CD4-positive, CD25-positive, alpha-beta regulatory T cell (primary cell): ENCODE measurements around the gene ARFGAP3. TPM values are rescaled to one million over a fixed set of nuclear protein-coding genes. Genes with fewer than 3 reads are reported as not detected.

ENCODE experiments used
- ATAC-seq, 2 donors: fragments of 150-1000 bp; cut with Tn5 transposase; one replicate each; pipeline ENCODE4 v1.10.0; 2021; ENCODE audit warnings: low read depth in 2 of 2, moderate number of reproducible peaks in 2 of 2, moderate library complexity in 1 of 2
- DNase-seq, 3 donors: peaks; one replicate each; pipeline versions ENCODE4 v3.0.0 to v3.0.0-alpha.2; 2012 to 2022; ENCODE audit warnings: mixed read lengths in 1 of 3
- H3K27ac ChIP-seq: one replicate; pipeline ENCODE4 v1.7.0; 2013; ENCODE audit warnings: mild to moderate bottlenecking, low read length; ENCODE audit not compliant: insufficient read depth, poor library complexity, severe bottlenecking
- H3K27me3 ChIP-seq: one replicate; pipeline ENCODE4 v1.7.0; 2013; ENCODE audit warnings: low read length; ENCODE audit not compliant: control insufficient read depth, insufficient read depth
- H3K36me3 ChIP-seq: one replicate; pipeline ENCODE4 v1.7.0; 2013; ENCODE audit warnings: mild to moderate bottlenecking, low read length, moderate library complexity; ENCODE audit not compliant: control insufficient read depth, insufficient read depth
- H3K4me1 ChIP-seq: 2 replicates; pipeline ENCODE4 v1.7.0; 2013; ENCODE audit warnings: mild to moderate bottlenecking, low read length; ENCODE audit not compliant: insufficient read depth, control insufficient read depth, poor library complexity, severe bottlenecking
- H3K4me3 ChIP-seq: one replicate; pipeline ENCODE4 v1.7.0; 2013; ENCODE audit warnings: low read depth, mild to moderate bottlenecking, low read length, moderate library complexity
- H3K9me3 ChIP-seq, 2 experiments: 1 replicate in 1 of 2; 2 replicates in 1 of 2; pipeline ENCODE4 v1.7.0; 2013; ENCODE audit warnings: low read length in 2 of 2, mild to moderate bottlenecking in 1 of 2, moderate library complexity in 1 of 2; ENCODE audit not compliant: control insufficient read depth in 2 of 2
- H3K27ac Mint-ChIP-seq, 3 donors: one replicate each; pipeline ENCODE4 v1.8.0; 2020 to 2022; ENCODE audit warnings: mild to moderate bottlenecking in 3 of 3, mixed read lengths in 3 of 3, moderate library complexity in 2 of 3
- H3K27me3 Mint-ChIP-seq: one replicate; pipeline ENCODE4 v1.8.0; 2022; ENCODE audit warnings: mild to moderate bottlenecking, mixed read lengths
- H3K36me3 Mint-ChIP-seq: one replicate; pipeline ENCODE4 v1.8.0; 2020; ENCODE audit warnings: mixed read lengths
- H3K4me1 Mint-ChIP-seq, 4 donors: one replicate each; pipeline ENCODE4 v1.8.0; 2020 to 2022; ENCODE audit warnings: mixed read lengths in 4 of 4, mild to moderate bottlenecking in 1 of 4
- H3K4me3 Mint-ChIP-seq, 4 donors: one replicate each; pipeline ENCODE4 v1.8.0; 2020 to 2022; ENCODE audit warnings: mild to moderate bottlenecking in 4 of 4, mixed read lengths in 4 of 4, moderate library complexity in 3 of 4
- H3K9me3 Mint-ChIP-seq, 7 donors: one replicate each; pipeline ENCODE4 v1.8.0; 2020 to 2022; ENCODE audit warnings: mixed read lengths in 7 of 7, mild to moderate bottlenecking in 3 of 7, moderate library complexity in 2 of 7
- polyA plus RNA-seq, 4 donors: library from polyadenylated mRNA; unstranded; fragments of 300-500 nt; fragmentation: Illumina TruSeq; gene quantifications; one replicate each; pipeline ENCODE4 v1.2.3, GENCODE V29; 2021
- total RNA-seq: library from RNA; stranded (reverse); gene quantifications from one replicate; pipeline ENCODE4 v1.2.3, GENCODE V29; 2022

ARFGAP3 gene
- total and polyA plus RNA-seq, 5 donors from 2014 or later = 27.1 to 31.0 (median 28.8) TPM

DNA sequence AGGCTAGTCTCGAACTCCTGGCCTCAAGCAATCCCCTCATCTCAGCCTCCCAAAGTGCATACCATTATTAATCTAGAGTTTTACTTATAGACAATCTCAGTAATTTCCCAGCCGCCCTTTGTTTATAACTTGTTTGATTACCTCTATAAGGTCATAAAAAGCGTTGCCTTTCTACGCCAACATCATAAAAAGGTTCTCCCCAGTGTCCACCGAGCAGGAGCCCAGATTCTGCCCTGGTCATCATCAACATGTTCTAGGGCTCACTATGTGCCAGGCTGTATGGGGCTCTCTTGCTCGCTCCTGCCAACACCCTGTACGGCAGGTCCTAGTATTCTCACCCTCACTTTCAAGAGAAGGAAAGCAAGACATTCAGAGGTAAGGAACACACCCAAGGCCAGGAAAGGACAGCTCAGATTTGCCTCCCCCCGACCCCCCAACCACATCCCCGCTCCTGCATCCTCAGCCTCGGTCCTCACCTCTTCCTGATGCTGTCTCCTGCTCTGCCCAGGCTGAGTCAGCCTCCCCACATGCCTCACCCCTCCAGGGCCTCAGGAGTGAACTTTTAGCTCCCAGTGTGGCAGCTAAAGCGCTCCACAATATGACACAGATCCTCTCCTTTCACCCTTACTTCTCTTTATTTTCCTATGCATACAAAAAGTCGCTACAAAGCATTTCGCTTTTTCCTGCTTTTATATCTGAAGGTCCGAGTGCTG is 14.3 kb downstream of the ARFGAP3 start:
- peak overlapping the region in 1 of 3 donors; percentile 78 for H3K27ac Mint-ChIP-seq
- no peaks in the 10 kb centered on the region for H3K9me3 ChIP-seq
- no peaks in the 10 kb centered on the region for H3K9me3 Mint-ChIP-seq
- no peak overlapping the region for H3K4me3 Mint-ChIP-seq
- peaks cover 9 to 35% (median 19%) of the 10 kb centered on the region in 4 donors for H3K4me1 Mint-ChIP-seq
- H3K27ac ChIP-seq = no peak overlapping the region
- peaks cover 44% of the 10 kb centered on the region for H3K36me3 Mint-ChIP-seq
- peaks cover 34% of the 10 kb centered on the region for H3K36me3 ChIP-seq
- no peak overlapping the region for H3K4me3 ChIP-seq
- H3K4me1 ChIP-seq = peaks cover 7% of the 10 kb centered on the region
- H3K27me3 Mint-ChIP-seq = no peaks in the 10 kb centered on the region
- no peak for DNase-seq
- no peak for ATAC-seq
- H3K27me3 ChIP-seq = no peaks in the 10 kb centered on the region

DNA sequence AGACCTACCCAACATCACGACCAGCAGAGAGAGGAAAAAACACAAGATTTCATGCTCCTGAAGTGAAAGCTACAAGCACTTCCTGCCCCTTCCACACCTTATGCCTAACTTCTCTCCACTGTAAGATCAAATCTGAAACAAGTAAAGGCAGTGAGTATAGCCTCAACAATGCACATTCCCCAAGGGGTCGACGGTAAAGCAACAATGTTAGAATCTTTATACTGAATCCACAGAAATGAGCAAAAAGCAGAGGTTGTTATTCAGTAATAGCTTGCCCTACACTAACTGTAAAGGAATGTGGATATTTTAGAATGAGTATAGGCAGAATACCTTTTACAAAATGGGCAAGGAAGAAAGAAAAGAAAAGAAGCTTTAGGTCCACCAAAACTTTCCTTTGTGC is 15.6 kb downstream of the ARFGAP3 start:
- Mint-ChIP-seq H3K36me3 (peaks cover 47% of the 10 kb centered on the region), H3K27ac (peak overlapping the region in 2 of 3 donors; percentile 62 to 69), H3K9me3 (no peaks in the 10 kb centered on the region), H3K27me3 (no peaks in the 10 kb centered on the region), H3K4me1 (peaks cover 9 to 35% (median 19%) of the 10 kb centered on the region in 4 donors), H3K4me3 (no peak overlapping the region)
- ATAC-seq = no peak
- no peaks in the 10 kb centered on the region for H3K9me3 ChIP-seq
- no peak overlapping the region for H3K4me3 ChIP-seq
- DNase-seq = no peak
- H3K4me1 ChIP-seq = peaks cover 7% of the 10 kb centered on the region
- no peak overlapping the region for H3K27ac ChIP-seq
- peaks cover 31% of the 10 kb centered on the region for H3K36me3 ChIP-seq
- H3K27me3 ChIP-seq = no peaks in the 10 kb centered on the region

DNA sequence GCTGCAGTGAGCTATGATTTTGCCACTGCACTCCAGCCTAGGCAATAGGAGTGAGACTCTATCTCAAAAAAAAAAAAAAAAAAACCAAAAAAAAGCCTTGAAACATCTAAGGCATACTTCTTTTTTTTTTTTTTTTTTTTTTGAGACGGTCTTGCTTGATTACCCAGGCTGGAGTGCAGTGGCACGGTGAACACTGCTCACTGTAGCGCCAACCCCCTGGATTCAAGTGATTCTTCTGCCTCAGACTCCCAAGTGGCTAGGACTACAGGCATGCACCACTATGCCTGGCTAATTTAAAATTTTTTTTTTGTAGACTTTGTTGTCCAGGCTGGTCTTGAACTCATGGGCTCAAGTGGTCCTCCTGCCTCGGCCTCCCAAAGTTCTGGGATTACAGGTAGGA is 19.5 kb downstream of the ARFGAP3 start:
- H3K4me3 ChIP-seq = no peak overlapping the region
- Mint-ChIP-seq H3K9me3 (no peaks in the 10 kb centered on the region), H3K27me3 (no peaks in the 10 kb centered on the region), H3K36me3 (peaks cover 45% of the 10 kb centered on the region), H3K4me3 (no peak overlapping the region), H3K4me1 (peaks cover 7 to 17% (median 10%) of the 10 kb centered on the region in 4 donors), H3K27ac (no peak overlapping the region)
- DNase-seq (no peak), ATAC-seq (no peak)
- no peaks in the 10 kb centered on the region for H3K27me3 ChIP-seq
- no peak overlapping the region for H3K27ac ChIP-seq
- peaks cover 45% of the 10 kb centered on the region for H3K36me3 ChIP-seq
- peaks cover 7% of the 10 kb centered on the region for H3K4me1 ChIP-seq
- H3K9me3 ChIP-seq = no peaks in the 10 kb centered on the region

DNA sequence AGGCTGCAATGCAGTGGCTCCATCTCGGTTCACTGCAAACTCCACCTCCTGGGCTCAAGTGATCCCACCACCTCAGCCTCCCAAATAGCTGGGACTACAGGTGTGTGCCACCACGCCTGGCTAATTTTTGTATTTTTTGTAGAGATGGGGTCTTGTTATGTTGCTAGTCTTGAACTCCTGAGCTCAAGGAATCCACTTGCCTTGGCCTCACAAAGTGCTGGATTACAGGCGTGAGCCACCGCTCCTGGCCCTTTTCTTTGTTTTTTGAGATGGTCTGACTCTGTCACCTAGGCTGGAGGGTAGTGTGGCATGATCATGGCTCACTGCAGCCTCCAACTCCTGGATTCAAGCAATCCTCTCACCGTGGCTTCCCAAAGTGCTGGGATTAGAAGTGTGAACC is 21.0 kb downstream of the ARFGAP3 start:
- Mint-ChIP-seq H3K9me3 (no peaks in the 10 kb centered on the region), H3K36me3 (peaks cover 39% of the 10 kb centered on the region)

DNA sequence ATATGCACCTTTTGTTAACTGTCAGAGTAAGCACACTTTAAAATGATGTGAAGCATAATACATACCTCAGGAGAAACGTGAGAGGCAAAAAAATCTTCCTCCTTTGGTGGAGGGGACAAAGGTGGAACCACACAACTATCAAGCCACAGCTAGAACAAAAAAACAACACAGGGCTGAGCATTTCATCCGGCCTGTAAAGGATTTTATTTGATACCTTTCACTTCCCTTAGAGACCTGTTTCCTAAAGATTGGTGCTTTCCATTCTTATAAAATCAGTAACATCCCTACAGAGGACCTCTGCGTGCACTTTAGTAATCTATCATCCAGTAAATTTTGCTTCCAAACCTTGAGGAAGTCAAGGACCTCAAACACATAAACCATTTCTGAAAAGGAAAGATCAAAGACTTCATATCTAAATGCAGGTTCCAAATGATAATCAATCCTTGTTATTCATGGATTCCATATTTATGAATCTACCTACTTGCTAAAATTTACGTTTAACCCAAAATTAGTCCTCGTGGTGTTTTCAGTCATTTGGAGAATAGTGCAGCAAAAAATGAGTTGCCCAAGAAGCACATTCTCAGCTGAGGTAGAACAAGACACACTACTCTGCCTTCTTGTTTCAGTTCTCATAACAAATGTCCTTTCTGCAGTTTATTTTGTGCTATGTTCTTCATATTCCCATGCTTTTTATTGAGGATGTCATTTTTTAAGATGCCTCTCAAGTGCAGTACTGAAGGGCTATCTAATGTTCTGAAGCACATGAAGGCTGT is 22.7 kb downstream of the ARFGAP3 start:
- H3K27ac Mint-ChIP-seq = peak overlapping the region in 2 of 3 donors; percentile 3 to 7
- Histone ChIP-seq H3K4me1 (no peaks in the 10 kb centered on the region), H3K4me3 (no peak overlapping the region), H3K36me3 (peaks cover 62% of the 10 kb centered on the region), H3K9me3 (no peaks in the 10 kb centered on the region), H3K27me3 (no peaks in the 10 kb centered on the region), H3K27ac (no peak overlapping the region)
- ATAC-seq (no peak), DNase-seq (no peak)
- H3K36me3 Mint-ChIP-seq = peaks cover 38% of the 10 kb centered on the region
- no peak overlapping the region for H3K4me3 Mint-ChIP-seq
- H3K9me3 Mint-ChIP-seq = no peaks in the 10 kb centered on the region
- H3K27me3 Mint-ChIP-seq = no peaks in the 10 kb centered on the region
- H3K4me1 Mint-ChIP-seq = peaks cover 0 to 2% (median 0%) of the 10 kb centered on the region in 4 donors

More for the DNA sequence above, 21.0 kb downstream of the ARFGAP3 start:
- Histone ChIP-seq H3K4me1 (peaks cover 7% of the 10 kb centered on the region), H3K27ac (no peak overlapping the region), H3K9me3 (no peaks in the 10 kb centered on the region), H3K36me3 (peaks cover 54% of the 10 kb centered on the region), H3K27me3 (no peaks in the 10 kb centered on the region), H3K4me3 (no peak overlapping the region)
- DNase-seq (no peak), ATAC-seq (no peak)
- no peaks in the 10 kb centered on the region for H3K27me3 Mint-ChIP-seq
- no peak overlapping the region for H3K27ac Mint-ChIP-seq
- peaks cover 1 to 11% (median 6%) of the 10 kb centered on the region in 4 donors for H3K4me1 Mint-ChIP-seq
- no peak overlapping the region for H3K4me3 Mint-ChIP-seq

DNA sequence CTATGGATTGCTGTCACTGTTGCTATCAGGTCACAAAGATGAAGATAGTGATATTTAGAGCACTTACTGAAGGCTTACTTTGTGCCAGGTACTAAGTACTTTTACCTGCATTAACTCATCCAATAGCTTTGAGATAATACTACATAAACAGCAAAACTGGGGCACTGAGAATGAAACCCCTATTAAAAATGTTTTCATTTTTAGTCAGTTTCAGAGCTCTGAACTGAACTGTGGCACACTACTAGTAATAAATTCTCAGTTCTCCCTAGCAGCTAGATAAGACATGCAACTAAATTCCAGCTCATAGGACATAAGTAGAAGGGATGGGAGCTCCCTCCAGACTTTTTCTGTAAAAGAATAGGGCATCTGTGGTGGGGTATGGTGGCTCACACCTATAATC is 24.0 kb downstream of the ARFGAP3 start:
- Histone ChIP-seq H3K9me3 (no peaks in the 10 kb centered on the region), H3K27me3 (no peaks in the 10 kb centered on the region), H3K4me3 (no peak overlapping the region), H3K4me1 (no peaks in the 10 kb centered on the region), H3K36me3 (peaks cover 62% of the 10 kb centered on the region), H3K27ac (no peak overlapping the region)
- Mint-ChIP-seq H3K9me3 (no peaks in the 10 kb centered on the region), H3K27ac (peak overlapping the region in 1 of 3 donors; percentile 3), H3K27me3 (no peaks in the 10 kb centered on the region), H3K4me1 (peaks cover 0 to 3% (median under 1%) of the 10 kb centered on the region in 4 donors), H3K4me3 (no peak overlapping the region), H3K36me3 (peaks cover 42% of the 10 kb centered on the region)
- ATAC-seq (no peak), DNase-seq (no peak)

DNA sequence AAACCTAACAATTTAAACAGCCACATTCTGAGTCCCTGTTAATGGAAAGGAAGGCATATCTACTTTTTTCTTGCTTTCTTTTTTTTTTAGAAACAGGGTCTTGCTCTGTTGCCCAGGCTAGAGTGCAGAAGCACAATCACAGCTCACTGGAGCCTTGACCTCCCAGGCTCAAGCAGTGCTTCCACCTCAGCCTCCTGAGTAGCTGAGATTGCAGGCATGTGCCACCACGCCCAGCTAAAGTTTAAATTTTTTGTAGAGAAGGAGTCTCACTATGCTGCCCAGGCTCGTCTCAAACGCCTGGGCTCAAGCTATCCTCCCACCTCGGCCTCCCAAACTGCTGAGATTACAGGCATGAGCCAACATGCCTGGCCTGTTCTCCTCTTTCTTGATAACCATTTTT is 25.4 kb downstream of the ARFGAP3 start:
- no peak overlapping the region for H3K27ac Mint-ChIP-seq
- no peaks in the 10 kb centered on the region for H3K27me3 ChIP-seq
- ATAC-seq (no peak), DNase-seq (no peak)
- peaks cover 0 to 3% (median under 1%) of the 10 kb centered on the region in 4 donors for H3K4me1 Mint-ChIP-seq
- H3K9me3 ChIP-seq = no peaks in the 10 kb centered on the region
- no peaks in the 10 kb centered on the region for H3K4me1 ChIP-seq
- H3K27ac ChIP-seq = no peak overlapping the region
- H3K27me3 Mint-ChIP-seq = no peaks in the 10 kb centered on the region
- H3K9me3 Mint-ChIP-seq = no peaks in the 10 kb centered on the region
- peaks cover 62% of the 10 kb centered on the region for H3K36me3 ChIP-seq
- H3K36me3 Mint-ChIP-seq = peaks cover 43% of the 10 kb centered on the region
- H3K4me3 Mint-ChIP-seq = no peak overlapping the region
- H3K4me3 ChIP-seq = no peak overlapping the region
